ENCODE data around the gene ERBIN.

GRCh38 chr5:66041627-66042026 lies 115.3 kb downstream of the ERBIN start:
- no peak for TF ChIP-seq ZNF274 (IDR thresholded peaks at IDR 0.05; ENCODE audit: low read depth, low read length)
- TF ChIP-seq YY1 (IDR thresholded peaks at IDR 0.05; ENCODE audit: insufficient read depth, insufficient read length) = no peak
- no peak for TF ChIP-seq SUZ12 (IDR thresholded peaks at IDR 0.05; ENCODE audit: extremely low read depth, insufficient read depth, insufficient read length)

All from NT2/D1 (cell line).